ENCODE measurements around the gene ERN2.
"Not testable (repeated sequence)": the region's sequence is repeated elsewhere in the genome, so short reads cannot be mapped to it uniquely, and the experiment has no call there.

The ERN2 gene

GRCh38 chr16:23722613-23723240 is 9.7 kb upstream of the ERN2 start:
- DNase-seq (ENCODE audit: low read depth in 2 of 2, low spot score in 1 of 2): not testable (repeated sequence)

GRCh38 chr16:23716484-23716883 is 3.5 kb upstream of the ERN2 start:
- no peak for DNase-seq (ENCODE audit: low read depth in 2 of 2, low spot score in 1 of 2)

DNA sequence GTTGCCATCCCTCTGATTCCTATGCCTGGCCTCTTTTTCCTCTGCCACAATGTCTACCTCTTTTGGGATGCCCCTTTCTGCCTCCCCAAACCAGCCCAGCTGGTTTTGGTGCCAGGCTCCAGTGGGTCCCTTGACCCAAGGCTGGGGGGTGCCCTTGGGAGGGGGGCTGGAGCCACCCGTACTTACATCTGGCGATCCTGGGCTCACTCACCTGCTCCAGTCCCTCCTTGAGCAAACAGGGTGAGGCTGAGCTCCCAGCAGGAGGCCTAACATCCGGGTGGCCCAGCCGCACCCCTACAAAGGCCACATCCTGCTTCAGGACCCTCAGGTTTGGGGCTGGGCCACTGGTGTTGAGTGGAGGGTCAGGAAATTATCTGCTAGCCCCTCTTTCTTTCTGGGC is 1.2 kb downstream of the ERN2 start:
- no peak for DNase-seq (ENCODE audit: low read depth in 2 of 2, low spot score in 1 of 2)

DNA sequence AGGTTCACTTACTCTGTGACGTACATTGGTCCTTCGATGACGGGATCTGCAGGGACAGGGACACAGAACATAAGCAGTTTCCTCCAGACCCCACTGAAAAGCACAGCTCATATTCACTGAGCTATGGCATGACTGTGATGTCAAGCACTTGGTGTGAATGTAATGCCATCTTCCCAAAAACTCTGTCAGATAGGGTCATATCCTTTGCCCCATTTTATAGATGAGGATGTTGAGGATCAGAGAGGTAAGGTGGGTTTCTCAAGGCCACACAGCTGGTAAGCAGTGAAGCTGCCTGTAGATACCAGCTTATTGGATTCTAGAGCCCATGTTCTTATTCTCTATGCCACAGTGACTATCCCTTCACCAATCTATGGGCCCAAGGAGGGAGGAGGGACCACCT is 2.5 kb downstream of the ERN2 start:
- no peak for DNase-seq (ENCODE audit: low read depth in 2 of 2, low spot score in 1 of 2)

GRCh38 chr16:23710008-23710407 is 3.0 kb downstream of the ERN2 start:
- no peak for DNase-seq (ENCODE audit: low read depth in 2 of 2, low spot score in 1 of 2)

- no peak for DNase-seq (ENCODE audit: low read depth in 2 of 2, low spot score in 1 of 2)
Observed at GRCh38 chr16:23709536-23709935, 3.5 kb downstream of the ERN2 start.

DNA sequence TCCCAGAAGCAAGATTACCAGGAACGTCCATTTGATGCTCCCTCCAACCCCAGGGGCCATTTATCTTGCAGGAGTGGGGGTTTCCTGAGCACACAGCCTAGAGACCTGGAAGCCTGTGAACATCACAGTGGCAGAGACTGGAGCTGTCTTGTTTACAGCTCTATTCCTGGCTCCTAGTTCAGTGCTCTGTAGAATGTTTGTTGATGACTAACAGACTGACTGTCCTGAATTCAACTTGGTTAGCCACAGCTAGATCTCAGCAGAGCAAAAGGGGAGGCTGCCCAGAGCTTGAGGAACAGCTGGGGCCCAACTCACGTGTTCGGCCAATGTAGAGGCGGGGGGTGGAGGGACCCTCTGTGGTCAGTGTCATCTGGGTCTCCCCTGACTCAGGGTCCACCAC is 6.6 kb downstream of the ERN2 start:
- no peak for DNase-seq (ENCODE audit: low read depth in 2 of 2, low spot score in 1 of 2)

DNA sequence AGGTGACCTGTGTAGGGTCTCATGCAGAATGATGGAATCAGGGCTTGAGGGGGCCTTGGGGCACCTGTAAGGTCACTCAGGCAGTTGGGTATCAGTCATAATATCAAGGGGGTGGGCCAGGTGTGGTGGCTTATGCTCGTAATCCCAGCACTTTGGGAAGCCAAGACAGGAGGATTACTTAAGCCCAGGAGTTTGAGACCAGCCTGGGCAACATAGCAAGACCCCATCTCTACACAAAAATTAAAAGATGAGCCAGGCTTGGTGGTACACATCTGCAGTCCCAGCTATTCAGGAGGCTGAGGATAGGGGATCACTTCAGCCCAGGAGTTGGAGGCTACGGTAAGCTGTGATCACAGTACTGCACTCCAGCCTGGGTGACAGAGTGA is 7.5 kb downstream of the ERN2 start:
- no peak for DNase-seq (ENCODE audit: low read depth in 2 of 2, low spot score in 1 of 2)

- no peak for DNase-seq (ENCODE audit: low read depth in 2 of 2, low spot score in 1 of 2)
Observed at GRCh38 chr16:23704772-23705516, 8.1 kb downstream of the ERN2 start.

- DNase-seq (ENCODE audit: low read depth in 2 of 2, low spot score in 1 of 2): no peak
Observed at GRCh38 chr16:23702951-23703350, 10.1 kb downstream of the ERN2 start.

- DNase-seq (ENCODE audit: low read depth in 2 of 2, low spot score in 1 of 2): no peak
Observed at GRCh38 chr16:23701045-23701444, 12.0 kb downstream of the ERN2 start.

DNA sequence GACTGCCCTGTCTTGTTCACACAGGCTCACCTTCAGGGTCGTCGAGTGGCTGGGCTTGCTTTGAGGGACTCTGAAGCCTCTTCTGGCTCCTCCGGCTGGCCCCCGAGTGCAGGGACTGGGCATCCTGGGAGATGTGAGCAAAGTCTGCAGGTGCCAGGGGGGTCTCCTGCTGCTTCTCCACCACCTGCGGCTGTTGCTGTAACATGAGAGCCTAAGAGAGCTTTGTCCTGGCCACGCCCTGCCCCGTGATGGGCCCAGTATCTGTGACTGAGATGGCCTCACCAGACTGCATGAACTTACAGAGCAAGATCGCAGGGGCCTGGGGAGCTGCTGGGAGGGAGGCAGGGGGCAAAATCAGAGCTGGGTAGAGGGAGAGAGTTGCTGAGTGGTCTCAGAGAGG is 12.5 kb downstream of the ERN2 start:
- DNase-seq (ENCODE audit: low read depth in 2 of 2, low spot score in 1 of 2): no peak

DNA sequence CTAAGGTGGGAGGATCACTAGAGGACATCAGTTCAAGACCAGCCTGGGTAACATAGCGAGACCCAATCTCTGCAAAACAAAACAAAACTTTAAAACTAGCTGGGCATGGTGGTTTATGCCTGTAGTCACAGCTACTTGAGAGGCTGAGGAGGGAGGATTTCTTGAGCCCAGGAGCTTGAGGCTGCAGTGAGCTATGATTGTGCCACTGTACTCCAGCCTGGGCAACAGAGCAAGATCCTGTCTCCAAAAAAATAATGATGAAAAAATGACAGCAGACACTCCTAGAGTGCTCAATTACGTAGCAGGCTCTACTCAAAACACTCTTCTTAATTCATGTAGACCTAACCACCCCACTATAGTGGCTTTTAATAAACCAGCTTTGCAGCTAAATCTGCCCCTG is 12.9 kb downstream of the ERN2 start:
- no peak for DNase-seq (ENCODE audit: low read depth in 2 of 2, low spot score in 1 of 2)

- DNase-seq (ENCODE audit: low read depth in 2 of 2, low spot score in 1 of 2): no peak
Observed at GRCh38 chr16:23699100-23699499, 13.9 kb downstream of the ERN2 start.

- DNase-seq (ENCODE audit: low read depth in 2 of 2, low spot score in 1 of 2): no peak
Observed at GRCh38 chr16:23695756-23696155, 17.3 kb downstream of the ERN2 start.

DNA sequence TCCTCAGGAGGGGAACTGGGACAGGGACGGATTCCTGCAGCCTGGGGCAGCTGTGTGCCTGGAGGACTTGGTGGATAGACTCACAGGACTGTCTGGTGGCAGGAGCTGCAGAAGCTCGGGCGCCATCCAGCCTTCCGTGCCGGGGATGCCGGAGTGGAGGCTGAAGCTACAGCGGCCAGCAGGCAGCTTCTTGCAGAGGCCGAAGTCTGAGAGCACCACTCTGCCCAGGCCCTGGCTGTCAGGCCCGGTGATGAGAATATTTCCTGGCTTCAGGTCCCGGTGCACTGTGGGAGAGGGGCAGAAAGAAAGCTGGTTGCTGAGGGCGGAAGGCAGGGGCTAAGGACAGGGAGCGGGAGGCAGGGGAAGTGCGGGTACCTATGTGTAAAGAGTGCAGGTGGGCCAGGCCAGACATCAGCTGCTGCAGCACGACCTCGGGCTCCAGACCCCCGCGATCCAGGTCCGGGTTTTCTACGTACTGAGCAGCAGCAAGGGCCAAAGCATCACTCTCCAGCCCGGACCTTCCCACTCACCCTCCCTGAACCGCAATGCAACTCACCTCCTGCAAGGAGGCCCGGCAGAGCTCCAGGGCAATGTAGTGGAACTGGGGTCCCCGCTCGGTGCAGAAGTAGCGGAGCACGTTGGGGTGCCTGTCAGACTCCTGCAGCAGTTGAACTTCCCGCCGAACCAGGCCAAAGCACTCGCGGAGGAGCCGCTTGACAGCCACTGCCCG is 18.2 kb downstream of the ERN2 start:
- DNase-seq (ENCODE audit: low read depth in 2 of 2, low spot score in 1 of 2): no peak

GRCh38 chr16:23694265-23694643 is 18.8 kb downstream of the ERN2 start:
- no peak for DNase-seq (ENCODE audit: low read depth in 2 of 2, low spot score in 1 of 2)

- DNase-seq (ENCODE audit: low read depth in 2 of 2, low spot score in 1 of 2): no peak
Observed at GRCh38 chr16:23692190-23692837, 20.7 kb downstream of the ERN2 start.

GRCh38 chr16:23691483-23692189 is 21.4 kb downstream of the ERN2 start:
- DNase-seq (ENCODE audit: low read depth in 2 of 2, low spot score in 1 of 2): no peak

- no peak for DNase-seq (ENCODE audit: low read depth in 2 of 2, low spot score in 1 of 2)
Observed at GRCh38 chr16:23690771-23691482, 22.1 kb downstream of the ERN2 start.
